Gastrocnemius medialis (tissue), 4 donors: ENCODE data around the gene MESP2. TPM values are rescaled to one million over a fixed set of nuclear protein-coding genes. Genes with fewer than 3 reads are reported as not detected.

Source experiments
- ATAC-seq, 2 donors: fragments of 150-250 bp; one replicate each; pipeline ENCODE4 v1.9.1; 2016
- DNase-seq, 2 donors: peaks; one replicate each; pipeline ENCODE4 v3.0.0-alpha.2; 2019
- H3K27ac ChIP-seq, 4 donors: fragments of 200-600 bp; sonication (generic); 1 replicate in 1 of 4; 2 replicates in 3 of 4; pipeline ENCODE4 v1.5.1; 2016 to 2018; ENCODE audit warnings: mild to moderate bottlenecking in 2 of 4, moderate library complexity in 1 of 4
- H3K27me3 ChIP-seq, 3 donors: fragments of 200-600 bp; sonication (generic) in 2 of 3; 1 replicate in 1 of 3; 2 replicates in 2 of 3; pipeline versions ENCODE4 v1.5.1 to v1.6.0; 2016 to 2019; ENCODE audit warnings: mild to moderate bottlenecking in 1 of 3, moderate library complexity in 1 of 3
- H3K36me3 ChIP-seq, 2 donors: fragments of 200-600 bp; sonication (generic) in 1 of 2; one replicate each; pipeline ENCODE4 v1.5.1; 2017 to 2018
- H3K4me1 ChIP-seq, 2 donors: fragments of 200-600 bp; sonication (generic) in 1 of 2; one replicate each; pipeline ENCODE4 v1.5.1; 2016 to 2017; ENCODE audit warnings: mild to moderate bottlenecking in 2 of 2
- H3K4me3 ChIP-seq, 4 donors: fragments of 200-600 bp; sonication (generic) in 3 of 4; 1 replicate in 1 of 4; 2 replicates in 3 of 4; pipeline ENCODE4 v1.5.1; 2016 to 2019; ENCODE audit warnings: mild to moderate bottlenecking in 2 of 4
- H3K9me3 ChIP-seq, 3 donors: fragments of 200-600 bp; sonication (generic) in 2 of 3; 1 replicate in 1 of 3; 2 replicates in 2 of 3; pipeline ENCODE4 v1.5.1; 2016 to 2019
- CTCF ChIP-seq, 5 experiments: fragments of 450-650 bp in 3 of 5; fragments of 200-600 bp in 2 of 5; sonication (generic) in 2 of 5; IDR thresholded peaks in 4 of 5; conservative IDR thresholded peaks in 1 of 5; 1 replicate in 4 of 5; 2 replicates in 1 of 5; pipeline ENCODE4 v1.5.1; 2016 to 2019; ENCODE audit warnings: antibody characterized with exemption in 5 of 5, mild to moderate bottlenecking in 3 of 5, moderate library complexity in 3 of 5
- POLR2A ChIP-seq, 2 donors: fragments of 450-650 bp; IDR thresholded peaks; one replicate each; pipeline ENCODE4 v1.6.1; 2017; ENCODE audit warnings: antibody characterized with exemption in 2 of 2, mild to moderate bottlenecking in 2 of 2, moderate library complexity in 2 of 2
- in situ Hi-C, 4 donors: fragments of 200-750 bp; cut with MboI; loops; one replicate each; pipeline versions ENCODE4 v1.15.0 to v1.8.0; 2017; ENCODE audit warnings: low sequenced_read_pairs in 4 of 4
- intact Hi-C: fragments of 100-400 bp; cut with DNase I; formaldehyde crosslinking; loops from one replicate; pipeline ENCODE4 v1.15.1; 2023; ENCODE audit warnings: low total_unique reads
- total RNA-seq, 4 donors: library from RNA; depleted of rRNA; stranded (reverse); fragments of >200 nt; gene quantifications; one replicate each; pipeline versions ENCODE4 v1.1.0 to v1.2.3, GENCODE V29; 2016

The MESP2 gene
- total RNA-seq, 4 donors from 2014 or later, result not detected

DNA sequence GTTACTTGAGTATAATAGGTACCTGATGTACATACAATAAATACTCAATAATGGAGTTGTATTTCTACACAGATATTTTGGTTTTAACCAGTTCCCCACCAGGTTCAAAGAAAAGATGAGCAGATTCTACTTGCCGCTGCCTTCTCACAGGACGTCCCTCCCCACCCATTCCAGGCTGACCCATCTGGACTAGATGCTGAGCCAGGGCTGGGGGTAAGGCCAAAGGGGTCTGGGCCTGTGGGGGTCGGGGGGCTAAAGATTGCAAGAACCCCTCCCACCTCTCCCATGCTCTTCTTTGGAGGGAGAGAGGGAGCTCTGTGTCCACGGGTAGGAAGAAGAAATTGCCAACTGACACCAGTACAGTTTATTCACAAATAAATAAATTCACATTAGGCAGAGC, 26.6 kb upstream of the MESP2 start:
- TF ChIP-seq POLR2A (IDR thresholded peaks at IDR 0.05) (no peak), CTCF (IDR thresholded peaks at IDR 0.05 in 4 of 5, conservative IDR thresholded peaks at IDR 0.05 in 1 of 5) (no peak)
- in situ Hi-C loops (no loop called here), intact Hi-C loops (no loop called here)
- Histone ChIP-seq H3K27ac (peak overlapping the region in 2 of 4 donors; percentile 45 to 66), H3K27me3 (peaks cover 0 to 2% (median 0%) of the 10 kb centered on the region in 3 donors), H3K4me3 (peak overlapping the region in 2 of 4 donors; percentile 64 to 97), H3K9me3 (no peaks in the 10 kb centered on the region), H3K36me3 (no peaks in the 10 kb centered on the region), H3K4me1 (peaks cover 9 to 11% of the 10 kb centered on the region in 2 donors)
- DNase-seq (no peak), ATAC-seq (no peak)

GRCh38 chr15:89749951-89750559, 26.1 kb upstream of the MESP2 start:
- TF ChIP-seq POLR2A (IDR thresholded peaks at IDR 0.05) (no peak), CTCF (IDR thresholded peaks at IDR 0.05 in 4 of 5, conservative IDR thresholded peaks at IDR 0.05 in 1 of 5) (no peak)
- in situ Hi-C loops, result loop anchor here (10.0 to 25.0 kb wide), 2 partner anchors 325 to 337 kb away; no protein-coding TSS in a partner anchor
- no peaks in the 10 kb centered on the region for H3K9me3 ChIP-seq
- DNase-seq, result no peak
- peak overlapping the region; percentile 56 to 97 (median 76) for H3K4me3 ChIP-seq
- intact Hi-C loops, result loop anchor here (1.0 kb wide), 1 partner anchor 103 kb away; no protein-coding TSS in a partner anchor
- H3K36me3 ChIP-seq, result no peaks in the 10 kb centered on the region
- peak; percentile 26 to 30 for ATAC-seq
- H3K27me3 ChIP-seq, result peaks cover 0 to 2% (median 0%) of the 10 kb centered on the region in 3 donors
- H3K27ac ChIP-seq, result peak overlapping the region; percentile 45 to 80 (median 70)
- peaks cover 9 to 11% of the 10 kb centered on the region in 2 donors for H3K4me1 ChIP-seq

- DNase-seq (peak; percentile 87 to 90), ATAC-seq (peak; percentile 95 to 97)
- Histone ChIP-seq H3K27me3 (peaks cover 0 to 2% (median 0%) of the 10 kb centered on the region in 3 donors), H3K4me1 (peaks cover 9 to 11% of the 10 kb centered on the region in 2 donors), H3K27ac (peak within 1 kb of the TSS; percentile 45 to 80 (median 70)), H3K9me3 (no peaks in the 10 kb centered on the region), H3K36me3 (no peaks in the 10 kb centered on the region), H3K4me3 (peak within 1 kb of the TSS; percentile 56 to 97 (median 76))
- in situ Hi-C loops (loop anchor here (10.0 to 25.0 kb wide), 2 partner anchors 324 to 336 kb away; no protein-coding TSS in a partner anchor), intact Hi-C loops (loop anchor here (1.0 kb wide), 1 partner anchor 104 kb away; no protein-coding TSS in a partner anchor)
- TF ChIP-seq POLR2A (IDR thresholded peaks at IDR 0.05) (peak; percentile 77 to 81), CTCF (IDR thresholded peaks at IDR 0.05 in 4 of 5, conservative IDR thresholded peaks at IDR 0.05 in 1 of 5) (peak; percentile 74 to 86 (median 80))
Observed at GRCh38 chr15:89750560-89751542, 25.3 kb upstream of the MESP2 start, which contains the start of gene MESP1. Gene MESP1 (minus strand): TSS chr15:89751249. CDS start chr15:89751231, 18 bp downstream.

DNA sequence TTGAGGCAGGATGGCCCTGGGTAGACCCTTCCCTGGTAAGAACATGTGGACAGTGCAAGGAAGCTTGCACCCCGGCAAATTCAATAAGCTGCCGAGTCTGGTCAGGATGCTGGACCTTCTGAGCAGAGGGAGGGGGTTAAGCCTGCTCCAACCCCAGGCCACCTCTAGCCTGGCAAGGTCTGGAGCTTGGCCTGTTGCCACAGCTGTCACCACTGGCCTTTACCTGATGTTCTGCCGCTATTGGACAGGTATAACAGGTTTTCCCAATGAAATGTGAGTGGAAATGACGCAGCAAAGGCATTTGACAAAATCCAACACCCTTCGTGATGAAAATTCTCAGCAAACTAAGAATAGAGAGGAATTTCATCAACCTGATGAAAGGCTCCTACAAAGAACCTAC, 24.4 kb upstream of the MESP2 start:
- ATAC-seq, result no peak
- in situ Hi-C loops, result loop anchor here (10.0 to 25.0 kb wide), 2 partner anchors 323 to 336 kb away; no protein-coding TSS in a partner anchor
- H3K27ac ChIP-seq, result no peak overlapping the region
- no peak overlapping the region for H3K4me3 ChIP-seq
- no peaks in the 10 kb centered on the region for H3K9me3 ChIP-seq
- H3K27me3 ChIP-seq, result no peaks in the 10 kb centered on the region
- no peak for DNase-seq
- TF ChIP-seq CTCF (IDR thresholded peaks at IDR 0.05 in 4 of 5, conservative IDR thresholded peaks at IDR 0.05 in 1 of 5) (no peak), POLR2A (IDR thresholded peaks at IDR 0.05) (no peak)
- intact Hi-C loops, result no loop called here
- H3K4me1 ChIP-seq, result peaks cover 9 to 11% of the 10 kb centered on the region in 2 donors
- no peaks in the 10 kb centered on the region for H3K36me3 ChIP-seq
